ENCODE measurements around the gene CCT5.
"Not testable (repeated sequence)": the region's sequence is repeated elsewhere in the genome, so short reads cannot be mapped to it uniquely, and the experiment has no call there.

CCT5 gene

GRCh38 chr5:10247217-10247616, 2.9 kb upstream of the CCT5 start:
- DNase-seq: not testable (repeated sequence)

GRCh38 chr5:10248378-10249260, 1.5 kb upstream of the CCT5 start:
- no peak for DNase-seq

DNA sequence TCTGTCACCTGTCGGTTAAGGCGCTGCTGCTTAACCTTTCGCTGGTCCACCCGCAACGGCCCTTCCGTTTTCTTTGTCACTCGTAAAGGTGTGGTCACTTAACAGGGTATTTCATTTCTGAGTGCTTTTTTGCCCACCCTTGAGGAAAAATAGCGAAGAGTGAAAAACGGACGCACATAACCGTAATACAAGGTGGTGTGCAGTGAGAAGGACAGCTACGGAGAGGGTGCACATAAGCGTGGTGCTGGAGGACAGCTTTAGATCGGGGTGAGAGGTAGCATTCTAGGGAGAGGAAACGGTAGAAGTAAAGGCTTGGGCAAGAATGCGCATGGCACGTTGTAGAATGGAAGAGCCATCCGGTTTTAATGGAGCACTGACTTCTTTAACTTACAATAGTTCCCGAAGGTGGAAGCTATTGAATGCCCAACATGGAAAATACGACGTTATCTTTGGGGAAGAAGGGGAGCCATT, 761 bp downstream of the CCT5 start:
- DNase-seq: no peak

DNA sequence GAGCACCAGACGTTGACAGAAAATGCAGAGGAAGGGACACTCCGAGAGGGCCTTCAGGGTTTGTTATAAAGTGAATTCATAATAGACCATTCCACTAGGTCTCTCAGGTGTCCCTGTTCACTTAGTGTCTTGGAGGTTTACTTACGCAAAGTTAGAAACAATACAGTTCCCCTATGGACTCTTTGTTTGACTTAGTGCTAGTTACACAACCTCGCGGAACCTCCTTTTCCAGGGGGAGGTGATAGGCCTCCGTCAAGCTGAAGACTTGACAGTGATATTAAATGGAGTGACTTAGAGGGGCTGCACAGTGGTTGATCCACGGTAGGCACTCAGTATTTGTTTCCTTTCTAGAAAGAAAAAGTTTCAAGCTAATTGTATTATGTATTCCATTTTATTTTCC, 1.3 kb downstream of the CCT5 start:
- DNase-seq: no peak

DNA sequence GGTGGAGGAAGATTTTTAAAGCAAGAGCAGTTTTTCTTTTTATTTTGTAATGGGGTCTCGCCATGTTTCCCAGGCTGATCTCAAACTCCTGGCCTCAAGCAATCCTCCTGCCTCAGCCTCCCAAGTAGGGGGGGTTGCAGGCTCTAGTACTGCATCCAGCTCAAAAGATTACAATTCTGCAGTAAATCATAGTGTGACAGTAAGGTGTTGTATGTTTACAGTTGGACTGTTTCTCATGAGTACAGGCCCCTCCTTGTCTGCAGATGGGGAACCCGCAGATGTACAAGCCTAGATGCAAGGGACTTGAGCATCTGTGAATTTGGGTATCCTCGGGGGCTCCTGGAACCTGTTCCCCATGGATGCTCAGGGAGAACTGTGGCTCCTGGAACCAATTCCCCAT, 3.3 kb downstream of the CCT5 start:
- no peak for DNase-seq

GRCh38 chr5:10254686-10255085, 4.6 kb downstream of the CCT5 start:
- no peak for DNase-seq

DNA sequence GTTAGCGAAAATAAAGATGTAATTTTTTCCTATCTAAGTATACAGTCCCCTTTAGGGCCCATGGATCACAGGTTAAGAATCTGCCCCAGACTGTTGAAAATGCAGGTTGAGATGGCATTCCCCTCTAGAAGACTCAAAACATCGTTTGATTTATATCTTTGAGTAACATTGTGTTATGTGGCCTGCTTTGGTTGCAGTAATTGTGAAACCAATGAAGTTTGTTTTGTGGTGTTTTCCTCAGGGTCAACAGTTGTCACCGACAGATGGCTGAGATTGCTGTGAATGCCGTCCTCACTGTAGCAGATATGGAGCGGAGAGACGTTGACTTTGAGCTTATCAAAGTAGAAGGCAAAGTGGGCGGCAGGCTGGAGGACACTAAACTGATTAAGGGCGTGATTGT, 7.8 kb downstream of the CCT5 start:
- DNase-seq: no peak

- DNase-seq: no peak
Measured at GRCh38 chr5:10259899-10260298, 9.8 kb downstream of the CCT5 start.

- no peak for DNase-seq
Measured at GRCh38 chr5:10261065-10261464, 11.0 kb downstream of the CCT5 start.

- no peak for DNase-seq
Measured at GRCh38 chr5:10262121-10262774, 12.2 kb downstream of the CCT5 start.

DNA sequence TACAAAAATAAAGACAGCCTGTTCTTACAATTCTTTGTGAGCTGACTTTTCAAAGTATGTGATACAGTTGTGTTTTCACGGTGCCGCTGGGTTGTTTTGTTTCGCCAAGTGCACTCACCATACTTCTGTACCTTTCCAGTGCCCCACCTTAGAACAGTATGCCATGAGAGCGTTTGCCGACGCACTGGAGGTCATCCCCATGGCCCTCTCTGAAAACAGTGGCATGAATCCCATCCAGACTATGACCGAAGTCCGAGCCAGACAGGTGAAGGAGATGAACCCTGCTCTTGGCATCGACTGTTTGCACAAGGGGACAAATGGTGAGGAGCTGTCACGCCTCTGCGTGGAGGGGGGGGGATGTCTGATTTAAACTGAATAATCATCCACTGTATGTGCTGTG, 12.9 kb downstream of the CCT5 start:
- no peak for DNase-seq

DNA sequence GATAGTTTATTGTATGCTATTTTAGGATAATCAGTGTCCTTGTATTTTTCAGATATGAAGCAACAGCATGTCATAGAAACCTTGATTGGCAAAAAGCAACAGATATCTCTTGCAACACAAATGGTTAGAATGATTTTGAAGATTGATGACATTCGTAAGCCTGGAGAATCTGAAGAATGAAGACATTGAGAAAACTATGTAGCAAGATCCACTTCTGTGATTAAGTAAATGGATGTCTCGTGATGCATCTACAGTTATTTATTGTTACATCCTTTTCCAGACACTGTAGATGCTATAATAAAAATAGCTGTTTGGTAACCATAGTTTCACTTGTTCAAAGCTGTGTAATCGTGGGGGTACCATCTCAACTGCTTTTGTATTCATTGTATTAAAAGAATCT, 14.5 kb downstream of the CCT5 start:
- DNase-seq: peak; percentile 74 to 82

- no peak for DNase-seq
Measured at GRCh38 chr5:10265245-10266109, 15.4 kb downstream of the CCT5 start.

GRCh38 chr5:10266137-10266536, 16.1 kb downstream of the CCT5 start:
- peak; percentile 52 to 54 for DNase-seq

DNA sequence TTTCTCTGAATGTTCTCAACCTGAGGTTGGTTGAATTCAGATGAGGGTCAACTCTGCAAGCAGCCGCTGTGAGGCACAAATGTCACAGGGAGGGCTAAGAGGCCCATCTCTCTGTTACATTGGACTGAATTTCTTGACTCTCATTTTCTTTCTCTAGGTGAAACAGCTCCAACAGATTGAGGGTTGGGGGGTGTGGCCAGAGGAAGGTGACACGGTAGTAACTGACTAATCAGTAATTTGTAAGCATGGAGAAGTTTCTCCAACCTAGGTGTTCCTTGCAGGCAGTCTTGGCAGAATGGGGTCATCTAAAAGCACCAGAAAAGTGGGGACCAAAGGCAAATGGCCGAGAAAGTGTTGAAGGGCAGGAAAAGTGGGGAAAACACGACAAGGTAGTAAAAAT, 16.8 kb downstream of the CCT5 start:
- DNase-seq: no peak

- DNase-seq: no peak
Measured at GRCh38 chr5:10268100-10268499, 18.0 kb downstream of the CCT5 start.

- DNase-seq: no peak
Measured at GRCh38 chr5:10272053-10272874, 22.2 kb downstream of the CCT5 start.

DNA sequence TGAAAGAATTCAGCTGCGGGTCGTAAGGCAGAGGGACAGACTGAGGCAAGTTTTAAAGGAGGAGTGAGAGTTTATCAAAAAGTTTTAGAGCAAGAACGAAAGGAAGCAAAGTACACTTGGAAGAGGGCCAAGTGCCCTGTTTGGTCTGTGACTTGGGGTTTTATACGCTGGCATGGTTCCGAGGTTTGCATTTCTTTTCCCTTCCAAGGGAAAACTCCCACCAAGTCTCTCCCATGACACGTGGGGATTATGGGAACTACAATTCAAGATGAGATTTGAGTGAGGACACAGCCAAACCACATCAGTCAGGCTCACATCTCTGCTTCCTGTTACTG, 22.8 kb downstream of the CCT5 start:
- not testable (repeated sequence) for DNase-seq

DNA sequence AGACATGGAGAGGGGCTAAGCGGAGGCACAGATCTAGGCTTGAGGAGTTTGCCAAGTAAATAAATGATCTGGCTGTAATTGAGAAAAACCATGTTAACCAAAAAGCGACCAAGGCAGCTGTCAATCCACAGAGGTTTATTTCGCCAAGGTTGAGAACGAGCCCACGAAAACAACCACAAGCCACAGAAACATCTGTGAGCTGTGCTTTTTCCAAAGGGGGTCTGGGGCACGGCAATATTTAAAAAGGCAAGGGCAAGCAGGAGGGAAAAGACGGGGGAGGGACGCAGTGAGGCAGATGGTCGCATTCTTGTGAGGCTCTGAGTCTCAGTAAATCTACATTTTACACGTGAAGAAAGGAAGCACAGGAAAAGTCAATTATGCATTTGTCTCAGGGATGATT, 25.4 kb downstream of the CCT5 start:
- DNase-seq: no peak

- DNase-seq: no peak
Measured at GRCh38 chr5:10275991-10276390, 25.9 kb downstream of the CCT5 start.

DNA sequence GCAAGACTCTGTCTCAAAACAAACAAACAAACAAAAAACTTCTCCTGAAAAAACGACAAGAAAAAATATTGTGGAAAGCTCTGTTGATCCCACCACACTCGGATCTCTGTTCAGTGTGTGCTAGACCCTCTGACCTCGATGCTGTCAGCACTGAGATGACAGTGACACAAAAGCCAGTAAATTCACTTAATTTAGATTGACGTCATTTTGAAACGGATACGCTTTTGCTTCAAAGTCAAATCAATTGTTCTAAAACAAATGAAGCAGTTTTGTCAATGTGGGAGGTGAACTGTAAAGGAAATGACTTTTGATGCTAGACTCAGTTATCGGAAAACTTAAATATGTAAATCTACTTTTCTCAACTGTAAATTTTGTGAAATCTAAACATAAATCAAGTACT, 26.6 kb downstream of the CCT5 start:
- no peak for DNase-seq

- no peak for DNase-seq
Measured at GRCh38 chr5:10277773-10278630, 27.9 kb downstream of the CCT5 start.
